Measurements from ENCODE around the gene UTP3.
A peak's percentile ranks its signal among the peaks of the same experiment; 100 is the strongest.

DNA sequence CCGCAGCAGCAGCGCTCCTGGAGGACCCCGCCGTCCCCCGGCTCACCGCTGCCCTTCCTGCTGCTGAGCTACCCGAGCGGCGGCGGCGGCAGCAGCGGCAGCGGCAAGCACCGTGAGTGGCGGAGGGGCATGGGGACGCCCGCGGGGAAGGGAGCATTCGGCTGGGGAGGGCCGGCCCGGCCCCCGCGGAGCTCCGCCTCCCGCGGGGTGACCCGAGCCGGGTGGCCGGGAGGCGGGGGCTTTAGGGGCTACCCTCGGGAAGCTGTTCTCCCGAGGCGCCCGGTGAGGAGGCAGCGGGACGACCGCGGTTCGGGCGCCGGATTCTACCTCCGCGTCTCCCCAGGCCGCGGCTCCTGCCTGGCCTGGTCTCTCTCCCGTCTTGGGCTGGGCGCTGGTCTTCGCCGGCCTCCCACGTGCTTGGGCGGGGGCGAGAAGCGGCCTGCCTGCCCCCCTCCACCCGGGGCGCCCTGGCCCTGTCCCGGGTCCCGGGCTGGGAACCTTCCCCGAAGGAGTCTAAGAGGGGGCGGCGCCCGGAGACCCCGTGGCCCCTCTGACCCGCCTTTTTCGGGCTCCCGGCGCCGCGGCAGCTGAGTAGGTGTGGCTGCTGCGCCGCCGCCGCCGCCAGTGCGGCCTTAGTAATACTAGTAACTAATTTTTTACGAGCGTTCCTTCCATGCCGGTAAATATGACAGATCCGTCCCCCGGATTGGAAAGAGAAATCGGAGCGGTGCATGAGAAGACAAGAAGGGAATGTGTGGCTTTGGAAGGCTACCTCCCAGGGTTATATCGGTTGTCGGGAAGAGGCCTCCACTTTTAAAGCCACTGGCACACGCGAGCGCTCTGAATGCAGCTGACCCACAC, 17.1 kb downstream of the UTP3 start:
- TF ChIP-seq EP300 (IDR thresholded peaks at IDR 0.05; ENCODE audit: low read depth), result no peak
- TF ChIP-seq, protein P1, sequence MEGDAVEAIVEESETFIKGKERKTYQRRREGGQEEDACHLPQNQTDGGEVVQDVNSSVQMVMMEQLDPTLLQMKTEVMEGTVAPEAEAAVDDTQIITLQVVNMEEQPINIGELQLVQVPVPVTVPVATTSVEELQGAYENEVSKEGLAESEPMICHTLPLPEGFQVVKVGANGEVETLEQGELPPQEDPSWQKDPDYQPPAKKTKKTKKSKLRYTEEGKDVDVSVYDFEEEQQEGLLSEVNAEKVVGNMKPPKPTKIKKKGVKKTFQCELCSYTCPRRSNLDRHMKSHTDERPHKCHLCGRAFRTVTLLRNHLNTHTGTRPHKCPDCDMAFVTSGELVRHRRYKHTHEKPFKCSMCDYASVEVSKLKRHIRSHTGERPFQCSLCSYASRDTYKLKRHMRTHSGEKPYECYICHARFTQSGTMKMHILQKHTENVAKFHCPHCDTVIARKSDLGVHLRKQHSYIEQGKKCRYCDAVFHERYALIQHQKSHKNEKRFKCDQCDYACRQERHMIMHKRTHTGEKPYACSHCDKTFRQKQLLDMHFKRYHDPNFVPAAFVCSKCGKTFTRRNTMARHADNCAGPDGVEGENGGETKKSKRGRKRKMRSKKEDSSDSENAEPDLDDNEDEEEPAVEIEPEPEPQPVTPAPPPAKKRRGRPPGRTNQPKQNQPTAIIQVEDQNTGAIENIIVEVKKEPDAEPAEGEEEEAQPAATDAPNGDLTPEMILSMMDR (IDR thresholded peaks at IDR 0.05), result no peak
- peak; percentile 61 for TF ChIP-seq POLR2A (IDR thresholded peaks at IDR 0.05)

Data from transverse colon (tissue), 3 donors.